ENCODE data around the gene FANCI. TPM values are rescaled to one million over a fixed set of nuclear protein-coding genes. Genes with fewer than 3 reads are reported as not detected.

FANCI gene
- total and polyA plus RNA-seq, 2 of the 4 experiments (the other 2 are of a cell fraction): 13.2 to 34.2 TPM

DNA sequence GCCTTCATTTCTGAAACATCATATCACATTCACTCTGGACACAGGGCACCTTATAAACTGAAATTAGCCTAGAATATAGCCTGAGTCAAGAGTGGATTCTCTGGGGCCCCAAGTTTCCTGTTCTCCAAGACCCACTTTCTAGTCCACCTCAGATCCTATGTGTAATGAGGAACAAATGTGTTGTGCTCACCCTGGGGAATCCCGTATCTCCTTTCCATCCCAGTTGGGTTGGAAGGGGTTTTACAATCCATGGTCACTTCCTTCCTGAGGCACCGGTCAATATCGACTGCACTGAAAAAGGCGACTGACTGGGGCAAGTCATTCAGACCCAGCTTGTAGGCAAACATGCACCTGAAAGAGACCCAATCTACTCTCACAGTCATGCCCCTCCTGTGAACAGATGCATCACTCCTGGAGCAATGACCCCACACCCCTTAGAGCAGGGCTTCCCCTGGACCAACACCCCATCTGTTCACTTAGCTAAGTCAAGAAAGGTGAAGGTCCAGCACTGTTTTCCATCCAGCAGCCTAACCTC is 73.5 kb downstream of the FANCI start:
- no peak overlapping the region for H2AK5ac ChIP-seq (ENCODE audit: low read depth, low read length)
- no peaks in the 10 kb centered on the region for H3K4me1 ChIP-seq (ENCODE audit: control insufficient read depth, insufficient read depth, low read length)
- peaks cover 30% of the 10 kb centered on the region for H4K20me1 ChIP-seq (ENCODE audit: insufficient read depth, low read length)
- ATAC-seq (ENCODE audit: low read depth) (no peak), DNase-seq (no peak)
- dilution Hi-C loops (cut with HindIII; ENCODE audit: low sequenced_read_pairs, unreplicated experiment): no loop called here
- in situ Hi-C loops (cut with MboI; ENCODE audit: low sequenced_read_pairs): no loop called here
- no peaks in the 10 kb centered on the region for H3K27me3 ChIP-seq (ENCODE audit: control insufficient read depth, insufficient read depth, low read length)
- no peak overlapping the region for H2BK20ac ChIP-seq (ENCODE audit: low read depth, low read length)
- no peak overlapping the region for H2BK120ac ChIP-seq (ENCODE audit: low read depth, low read length)
- no peak overlapping the region for H3K4me2 ChIP-seq (ENCODE audit: low read depth, low read length)
- WGBS, 2 experiments (ENCODE audit: extremely low coverage in 2 of 2, insufficient read length in 1 of 2): no CpG with 5 or more reads among the region's 4 CpGs
- peaks cover 12 to 37% of the 10 kb centered on the region in 2 experiments for H3K79me1 ChIP-seq (ENCODE audit: low read depth in 1 of 2, low read length in 2 of 2)
- H4K5ac ChIP-seq (ENCODE audit: low read depth, low read length): no peak overlapping the region
- no peak overlapping the region for H3K9ac ChIP-seq (ENCODE audit: low read depth, low read length)
- H3K9me1 ChIP-seq (ENCODE audit: insufficient read depth, low read length): no peaks in the 10 kb centered on the region; the same call in 1 of the 2 replicates
- peaks cover 65% of the 10 kb centered on the region for H3K36me3 ChIP-seq (ENCODE audit: control insufficient read depth, insufficient read depth, low read length)
- H3K56ac ChIP-seq (ENCODE audit: extremely low read depth, insufficient read depth, low read length): no peak overlapping the region
- TF ChIP-seq ELK1 (IDR thresholded peaks at IDR 0.05; ENCODE audit: borderline replicate concordance, low read depth, low read length) (no peak), RCOR1 (IDR thresholded peaks at IDR 0.05; ENCODE audit: insufficient replicate concordance, low read length) (no peak), POLR2A (IDR thresholded peaks at IDR 0.05; ENCODE audit: low read depth, low read length) (no peak), NFE2L2 (IDR thresholded peaks at IDR 0.05; ENCODE audit: low read depth, low read length) (no peak), MAFK (IDR thresholded peaks at IDR 0.05; ENCODE audit: low read depth, low read length) (no peak), RFX5 (IDR thresholded peaks at IDR 0.05; ENCODE audit: low read depth, low read length) (no peak), BHLHE40 (IDR thresholded peaks at IDR 0.05; ENCODE audit: low read depth, low read length) (no peak), CTCF (conservative IDR thresholded peaks at IDR 0.05; ENCODE audit: low read depth, low read length) (no peak), USF2 (IDR thresholded peaks at IDR 0.05; ENCODE audit: low read depth, low read length) (no peak), RAD21 (IDR thresholded peaks at IDR 0.05; ENCODE audit: low read length) (no peak), MAZ (IDR thresholded peaks at IDR 0.05; ENCODE audit: borderline replicate concordance, low read depth, low read length) (no peak), SMC3 (IDR thresholded peaks at IDR 0.05; ENCODE audit: low read depth, low read length) (no peak), MXI1 (IDR thresholded peaks at IDR 0.05; ENCODE audit: borderline replicate concordance, low read depth, low read length) (no peak), CHD1 (IDR thresholded peaks at IDR 0.05; ENCODE audit: low read depth, low read length) (no peak), FOS (IDR thresholded peaks at IDR 0.05; ENCODE audit: low read depth, low read length) (no peak)
- H3K14ac ChIP-seq (replicated peaks; ENCODE audit: low read depth, low read length): no peak overlapping the region
- H4K91ac ChIP-seq (ENCODE audit: insufficient read depth, low read depth, low read length): no peak overlapping the region
- no peak overlapping the region for H2AK9ac ChIP-seq (replicated peaks; ENCODE audit: low read depth, low read length, poor library complexity)
- H3K4me3 ChIP-seq (ENCODE audit: insufficient read depth, low read depth, low read length): no peak overlapping the region
- CTCF ChIA-PET: interaction anchor here (1.0 kb wide), 1 partner anchor 11 kb away, joined by 3 read pairs; no protein-coding TSS in a partner anchor
- no peak overlapping the region for H2BK5ac ChIP-seq (ENCODE audit: low read depth, low read length, poor library complexity, severe bottlenecking)
- H3K18ac ChIP-seq (ENCODE audit: low read depth, low read length): no peak overlapping the region
- H2AFZ ChIP-seq (replicated peaks; ENCODE audit: low read length, poor library complexity): no peak overlapping the region
- no peak overlapping the region for H2BK15ac ChIP-seq (ENCODE audit: low read depth, low read length)
- intact Hi-C loops (cut with micrococcal nuclease): no loop called here
- no peak overlapping the region for H4K8ac ChIP-seq (ENCODE audit: low read depth in 2 of 2, low read length in 2 of 2)
- no peak overlapping the region for H3K4ac ChIP-seq (ENCODE audit: low read depth, low read length)
- H3K27ac ChIP-seq (ENCODE audit: insufficient read depth, low read length): no peak overlapping the region
- BruUV-seq (replicated peaks): no TSS peak
- H3K9me3 ChIP-seq (ENCODE audit: control insufficient read depth, insufficient read depth, low read length): no peaks in the 10 kb centered on the region
- no peak overlapping the region for H3K23ac ChIP-seq (ENCODE audit: low read depth, low read length)
- POLR2A ChIA-PET (ENCODE audit: unreplicated experiment): no interaction called here
